Putamen (tissue), 1 donor: ENCODE results near the gene MMP26.
"Not testable (repeated sequence)": the region's sequence is repeated elsewhere in the genome, so short reads cannot be mapped to it uniquely, and the experiment has no call there.

Experiments used
- DNase-seq: peaks from one replicate; pipeline ENCODE4 v3.0.0-alpha.2; 2016; ENCODE audit warnings: low spot score

The MMP26 gene

DNA sequence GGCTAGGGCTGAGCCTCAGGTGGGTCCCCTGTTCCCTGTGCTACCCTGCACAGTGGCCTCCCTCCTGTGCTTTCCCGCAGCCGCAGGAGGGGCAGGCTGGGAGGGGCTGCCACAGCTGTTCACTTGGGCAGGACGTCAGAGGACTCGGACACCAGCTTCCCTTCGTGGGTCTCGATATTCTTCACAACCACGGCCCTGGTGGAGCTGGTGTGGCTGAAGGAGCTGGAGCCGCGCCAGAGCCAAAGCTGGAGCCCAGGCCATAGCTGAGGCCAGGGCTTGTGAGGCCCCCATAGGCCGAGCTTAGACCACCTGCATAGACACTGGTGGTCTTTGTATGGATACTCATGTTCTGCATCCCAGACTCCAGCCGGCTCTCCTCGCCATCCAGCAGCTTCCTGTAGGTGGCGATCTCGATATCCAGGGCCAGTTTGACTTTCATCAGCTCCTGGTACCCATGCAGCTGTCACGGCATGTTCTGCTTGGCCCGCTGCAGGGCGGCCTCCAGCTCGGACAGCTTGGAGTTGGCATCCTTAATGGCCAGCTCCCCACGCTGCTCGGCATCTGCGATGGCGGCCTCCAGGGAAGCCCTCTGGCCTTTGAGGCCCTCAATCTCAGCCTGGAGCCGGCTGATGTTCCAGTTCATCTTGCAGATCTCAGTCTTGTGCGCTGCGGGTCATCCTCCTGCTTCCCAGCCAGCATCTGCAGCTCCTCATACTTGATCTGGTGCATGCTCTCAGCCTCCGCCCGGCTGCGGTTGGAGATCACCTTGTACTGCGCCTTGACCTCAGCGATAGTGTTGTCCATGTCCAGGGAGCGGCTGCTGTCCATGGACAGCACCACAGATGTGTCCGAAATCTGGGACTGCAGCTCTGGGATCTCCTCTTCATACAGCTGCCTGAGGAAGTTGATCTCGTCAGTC lies 18.3 kb downstream of the MMP26 start:
- not testable (repeated sequence) for DNase-seq

DNA sequence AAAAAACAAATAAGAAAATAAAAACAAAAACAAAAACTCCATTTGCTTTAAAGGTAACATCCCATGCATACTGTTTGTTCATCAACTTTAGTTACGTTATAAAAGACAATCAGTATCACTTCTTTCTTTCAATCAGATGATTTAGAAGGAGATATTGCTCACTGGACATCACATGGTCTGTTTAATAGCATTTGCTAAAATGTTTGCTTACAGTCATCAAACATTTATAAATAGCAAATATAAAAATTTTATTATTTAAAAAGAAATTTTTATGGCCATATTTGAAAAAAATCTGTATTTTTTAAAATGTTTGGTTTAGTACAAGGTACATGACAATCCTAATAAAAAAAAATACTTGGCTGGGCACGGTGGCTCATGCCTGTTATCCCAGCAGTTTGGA lies 22.6 kb downstream of the MMP26 start:
- DNase-seq, result no peak

DNA sequence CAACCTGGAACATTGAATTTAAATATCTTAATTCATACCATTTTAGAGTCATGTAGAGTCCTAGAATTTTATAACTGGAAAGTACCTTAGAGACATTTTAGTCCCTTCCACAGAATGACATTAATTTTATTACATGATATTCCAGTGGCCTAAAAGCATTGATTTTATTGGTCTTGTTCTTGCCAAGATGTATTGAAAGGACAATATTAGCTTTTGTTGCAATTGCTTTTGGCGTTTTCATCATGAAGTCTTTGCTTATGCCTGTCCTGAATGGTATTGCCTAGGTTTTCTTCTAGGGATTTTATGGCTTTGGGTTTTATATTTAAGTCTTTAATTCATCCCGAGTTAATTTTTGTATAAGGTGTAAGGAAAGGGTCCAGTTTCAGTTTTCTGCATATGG lies 36.2 kb downstream of the MMP26 start:
- no peak for DNase-seq

DNA sequence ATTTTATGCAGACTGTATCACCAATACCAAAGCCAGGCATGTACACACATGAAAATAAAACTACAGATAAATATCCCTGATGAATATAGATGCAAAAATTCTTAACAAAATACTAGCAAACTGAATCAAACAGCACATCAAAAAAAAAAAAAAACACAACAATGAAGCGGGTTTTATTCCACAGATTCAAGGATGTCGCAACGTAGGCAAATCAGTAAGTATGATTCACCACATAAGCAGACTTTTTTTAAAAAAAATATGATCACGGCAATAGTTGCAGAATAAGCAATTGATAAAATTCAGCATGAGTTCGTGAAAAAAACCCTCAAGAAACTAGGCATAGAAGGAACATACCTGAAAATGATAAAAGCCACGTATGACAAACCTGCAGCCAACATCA lies 43.9 kb downstream of the MMP26 start:
- no peak for DNase-seq

GRCh38 chr11:4751201-4751600 lies 46.6 kb downstream of the MMP26 start:
- DNase-seq, result no peak
